ENCODE measurements around the gene DNM3. TPM values are rescaled to one million over a fixed set of nuclear protein-coding genes. Genes with fewer than 3 reads are reported as not detected.

The DNM3 gene
- polyA plus RNA-seq, 3 donors = 0.15 TPM; not detected in 2

- Histone ChIP-seq H3K36me3 (replicated peaks in 1 of 2; ENCODE audit: control insufficient read depth in 1 of 2, insufficient read depth in 2 of 2, low read length in 2 of 2) (no peaks in the 10 kb centered on the region), H2AFZ (ENCODE audit: insufficient read depth, low read depth, low read length, poor library complexity, severe bottlenecking) (no peak overlapping the region), H3K4me1 (ENCODE audit: control insufficient read depth in 1 of 2, insufficient read depth in 2 of 2, low read length in 2 of 2) (no peaks in the 10 kb centered on the region), H3K4me3 (replicated peaks in 1 of 3; ENCODE audit: low read depth in 2 of 3, low read length in 3 of 3) (no peak overlapping the region), H3K27me3 (ENCODE audit: control insufficient read depth in 2 of 2, insufficient read depth in 2 of 2, low read length in 2 of 2) (no peaks in the 10 kb centered on the region), H4K20me1 (ENCODE audit: insufficient read depth, low read length) (no peaks in the 10 kb centered on the region), H3K9ac (ENCODE audit: insufficient read depth, low read length, poor library complexity, severe bottlenecking) (no peak overlapping the region), H3K9me3 (replicated peaks in 1 of 2; ENCODE audit: control insufficient read depth in 1 of 2, insufficient read depth in 1 of 2, low read length in 2 of 2) (peaks cover 0 to 8% of the 10 kb centered on the region in 2 donors), H3K79me2 (ENCODE audit: insufficient read depth, low read length) (no peaks in the 10 kb centered on the region), H3K27ac (ENCODE audit: low read depth in 1 of 2, low read length in 2 of 2) (no peak overlapping the region), H3K4me2 (replicated peaks; ENCODE audit: extremely low read depth, low read length, poor library complexity, severe bottlenecking) (no peak overlapping the region)
- Mint-ChIP-seq H3K9me3 (peaks cover 0 to 6% (median 2%) of the 10 kb centered on the region in 7 donors), H3K4me3 (no peak overlapping the region), H3K27me3 (ENCODE audit: low read depth in 3 of 3) (no peaks in the 10 kb centered on the region), H3K27ac (no peak overlapping the region), H3K36me3 (no peaks in the 10 kb centered on the region), H3K4me1 (peaks cover 2% of the 10 kb centered on the region)
- whole genome bisulfite sequencing (ENCODE audit: insufficient coverage) = no CpG with 5 or more reads among the region's 3 CpGs
- no peak for DNase-seq
- intact Hi-C loops (cut with micrococcal nuclease) = no loop called here
- TF ChIP-seq CTCF (IDR thresholded peaks at IDR 0.05) = no peak
These were observed 244.0 kb downstream of the DNM3 start for GRCh38 chr1:172085317-172085716.

GRCh38 chr1:172086137-172086536 is 244.8 kb downstream of the DNM3 start:
- Histone ChIP-seq H3K36me3 (replicated peaks in 1 of 2; ENCODE audit: control insufficient read depth in 1 of 2, insufficient read depth in 2 of 2, low read length in 2 of 2) (no peaks in the 10 kb centered on the region), H4K20me1 (ENCODE audit: insufficient read depth, low read length) (no peaks in the 10 kb centered on the region), H3K79me2 (ENCODE audit: insufficient read depth, low read length) (no peaks in the 10 kb centered on the region), H3K4me3 (replicated peaks in 1 of 3; ENCODE audit: low read depth in 2 of 3, low read length in 3 of 3) (no peak overlapping the region), H3K4me2 (replicated peaks; ENCODE audit: extremely low read depth, low read length, poor library complexity, severe bottlenecking) (no peak overlapping the region), H3K27ac (ENCODE audit: low read depth in 1 of 2, low read length in 2 of 2) (no peak overlapping the region), H3K9ac (ENCODE audit: insufficient read depth, low read length, poor library complexity, severe bottlenecking) (no peak overlapping the region), H3K9me3 (replicated peaks in 1 of 2; ENCODE audit: control insufficient read depth in 1 of 2, insufficient read depth in 1 of 2, low read length in 2 of 2) (no peaks in the 10 kb centered on the region), H3K27me3 (ENCODE audit: control insufficient read depth in 2 of 2, insufficient read depth in 2 of 2, low read length in 2 of 2) (no peaks in the 10 kb centered on the region), H2AFZ (ENCODE audit: insufficient read depth, low read depth, low read length, poor library complexity, severe bottlenecking) (no peak overlapping the region), H3K4me1 (ENCODE audit: control insufficient read depth in 1 of 2, insufficient read depth in 2 of 2, low read length in 2 of 2) (no peaks in the 10 kb centered on the region)
- WGBS (ENCODE audit: insufficient coverage) = 80% methylated on average over 1 of the region's 2 CpGs
- Mint-ChIP-seq H3K27ac (no peak overlapping the region), H3K4me1 (peaks cover 2% of the 10 kb centered on the region), H3K4me3 (no peak overlapping the region), H3K36me3 (no peaks in the 10 kb centered on the region), H3K27me3 (ENCODE audit: low read depth in 3 of 3) (no peaks in the 10 kb centered on the region), H3K9me3 (peaks cover 0 to 2% (median 0%) of the 10 kb centered on the region in 7 donors)
- no peak for TF ChIP-seq CTCF (IDR thresholded peaks at IDR 0.05)
- intact Hi-C loops (cut with micrococcal nuclease) = no loop called here
- no peak for DNase-seq
